ENCODE results near the gene ANO10. TPM values are rescaled to one million over a fixed set of nuclear protein-coding genes. Genes with fewer than 3 reads are reported as not detected.

ANO10 gene
- total RNA-seq, 1 donor from 2014 or later, result 57.3 TPM

- H3K27me3 ChIP-seq (ENCODE audit: control insufficient read depth, insufficient read depth, low read length), result no peaks in the 10 kb centered on the region
- TF ChIP-seq CTCF (IDR thresholded peaks at IDR 0.05; ENCODE audit: insufficient read depth, low read length, poor library complexity, severe bottlenecking), result no peak
- DNase-seq (ENCODE audit: low read depth), result no peak
- no peak overlapping the region for H3K4me3 ChIP-seq (ENCODE audit: low read depth, low read length)
- peaks cover 2% of the 10 kb centered on the region for H3K36me3 ChIP-seq (ENCODE audit: control insufficient read depth, insufficient read depth, low read length)
These were observed 274.0 kb downstream of the ANO10 start for GRCh38 chr3:43347774-43348173.

- peaks cover 2% of the 10 kb centered on the region for H3K36me3 ChIP-seq (ENCODE audit: control insufficient read depth, insufficient read depth, low read length)
These were observed 274.6 kb downstream of the ANO10 start for GRCh38 chr3:43346978-43347749.

GRCh38 chr3:43345877-43346276, 275.9 kb downstream of the ANO10 start:
- peaks cover 2% of the 10 kb centered on the region for H3K36me3 ChIP-seq (ENCODE audit: control insufficient read depth, insufficient read depth, low read length)
- H3K4me3 ChIP-seq (ENCODE audit: low read depth, low read length), result no peak overlapping the region
- DNase-seq (ENCODE audit: low read depth), result no peak
- H3K27me3 ChIP-seq (ENCODE audit: control insufficient read depth, insufficient read depth, low read length), result no peaks in the 10 kb centered on the region
- TF ChIP-seq CTCF (IDR thresholded peaks at IDR 0.05; ENCODE audit: insufficient read depth, low read length, poor library complexity, severe bottlenecking), result no peak

More at GRCh38 chr3:43346978-43347749, 274.6 kb downstream of the ANO10 start:
- no peak for TF ChIP-seq CTCF (IDR thresholded peaks at IDR 0.05; ENCODE audit: insufficient read depth, low read length, poor library complexity, severe bottlenecking)
- DNase-seq (ENCODE audit: low read depth), result no peak
- no peaks in the 10 kb centered on the region for H3K27me3 ChIP-seq (ENCODE audit: control insufficient read depth, insufficient read depth, low read length)
- no peak overlapping the region for H3K4me3 ChIP-seq (ENCODE audit: low read depth, low read length)

GRCh38 chr3:43345246-43345645, 276.6 kb downstream of the ANO10 start:
- peaks cover 2% of the 10 kb centered on the region for H3K36me3 ChIP-seq (ENCODE audit: control insufficient read depth, insufficient read depth, low read length)
- no peak for TF ChIP-seq CTCF (IDR thresholded peaks at IDR 0.05; ENCODE audit: insufficient read depth, low read length, poor library complexity, severe bottlenecking)
- H3K27me3 ChIP-seq (ENCODE audit: control insufficient read depth, insufficient read depth, low read length), result no peaks in the 10 kb centered on the region
- DNase-seq (ENCODE audit: low read depth), result no peak
- H3K4me3 ChIP-seq (ENCODE audit: low read depth, low read length), result no peak overlapping the region

- Histone ChIP-seq H3K27me3 (ENCODE audit: control insufficient read depth, insufficient read depth, low read length) (no peaks in the 10 kb centered on the region), H3K4me3 (ENCODE audit: low read depth, low read length) (no peak overlapping the region), H3K36me3 (ENCODE audit: control insufficient read depth, insufficient read depth, low read length) (peaks cover 1% of the 10 kb centered on the region)
- TF ChIP-seq CTCF (IDR thresholded peaks at IDR 0.05; ENCODE audit: insufficient read depth, low read length, poor library complexity, severe bottlenecking), result no peak
- DNase-seq (ENCODE audit: low read depth), result no peak
These were observed 277.3 kb downstream of the ANO10 start for GRCh38 chr3:43344520-43344919.

- H3K4me3 ChIP-seq (ENCODE audit: low read depth, low read length), result no peak overlapping the region
- peaks cover 1% of the 10 kb centered on the region for H3K36me3 ChIP-seq (ENCODE audit: control insufficient read depth, insufficient read depth, low read length)
- no peaks in the 10 kb centered on the region for H3K27me3 ChIP-seq (ENCODE audit: control insufficient read depth, insufficient read depth, low read length)
- TF ChIP-seq CTCF (IDR thresholded peaks at IDR 0.05; ENCODE audit: insufficient read depth, low read length, poor library complexity, severe bottlenecking), result no peak
- DNase-seq (ENCODE audit: low read depth), result no peak
These were observed 278.0 kb downstream of the ANO10 start for GRCh38 chr3:43343815-43344214.
